ENCODE data around the gene SH3RF2.
A peak's percentile ranks its signal among the peaks of the same experiment; 100 is the strongest.

The SH3RF2 gene

DNA sequence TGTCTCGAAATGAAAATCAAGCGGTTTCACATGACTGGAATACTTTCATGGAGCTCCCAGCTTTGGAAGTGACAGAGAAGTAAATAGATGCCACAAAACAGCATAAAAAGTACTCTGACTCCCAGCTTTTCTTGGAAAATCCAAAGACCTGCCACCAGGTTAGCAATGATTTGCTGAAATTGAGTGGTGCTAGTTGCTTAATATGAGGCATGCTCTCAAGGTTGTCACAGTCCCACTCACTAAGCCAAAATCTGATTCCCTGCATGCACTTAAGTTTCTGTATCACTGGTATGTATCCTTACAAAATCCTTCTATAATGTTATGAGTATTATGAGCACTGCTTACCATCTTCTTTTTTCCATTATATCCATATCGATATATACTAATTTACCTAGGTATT lies 13.0 kb upstream of the SH3RF2 start:
- no peak for DNase-seq

DNA sequence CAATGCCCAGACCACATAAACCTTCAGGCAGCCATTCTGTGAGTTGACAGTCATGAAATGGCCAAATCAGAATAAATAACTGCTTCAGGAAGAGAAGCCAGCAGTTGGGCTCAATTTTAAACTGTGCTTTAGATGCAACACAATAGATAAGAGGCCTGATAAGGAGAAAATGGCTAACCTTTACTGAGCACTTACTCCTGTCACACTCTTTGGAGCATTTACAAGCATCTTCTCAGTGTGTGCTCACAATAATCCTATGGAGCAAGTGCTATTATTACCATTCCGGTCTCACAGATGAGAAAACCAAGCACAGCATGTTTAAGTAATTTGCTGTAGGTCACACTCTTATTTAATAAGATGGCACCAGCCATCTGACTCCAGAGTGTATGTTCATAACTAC lies 11.5 kb upstream of the SH3RF2 start:
- DNase-seq = no peak

DNA sequence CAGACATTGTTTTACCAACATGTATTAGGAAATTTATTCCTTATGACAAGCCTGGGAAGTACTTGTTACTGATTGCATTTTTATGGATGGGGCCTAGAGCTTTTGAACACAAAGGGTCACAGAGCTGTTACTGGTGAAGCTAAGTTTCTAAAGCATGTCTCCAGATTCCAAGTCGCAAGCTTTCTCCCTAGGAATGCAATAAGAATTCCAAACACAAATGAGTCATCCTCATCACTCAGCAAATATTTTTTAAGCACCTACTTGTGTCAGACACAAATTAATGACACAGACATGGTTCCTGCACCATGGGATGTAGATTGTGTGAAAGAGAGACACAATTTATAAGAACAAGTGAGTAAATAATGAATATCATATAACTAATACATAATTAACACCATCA lies 11.0 kb upstream of the SH3RF2 start:
- DNase-seq = no peak

DNA sequence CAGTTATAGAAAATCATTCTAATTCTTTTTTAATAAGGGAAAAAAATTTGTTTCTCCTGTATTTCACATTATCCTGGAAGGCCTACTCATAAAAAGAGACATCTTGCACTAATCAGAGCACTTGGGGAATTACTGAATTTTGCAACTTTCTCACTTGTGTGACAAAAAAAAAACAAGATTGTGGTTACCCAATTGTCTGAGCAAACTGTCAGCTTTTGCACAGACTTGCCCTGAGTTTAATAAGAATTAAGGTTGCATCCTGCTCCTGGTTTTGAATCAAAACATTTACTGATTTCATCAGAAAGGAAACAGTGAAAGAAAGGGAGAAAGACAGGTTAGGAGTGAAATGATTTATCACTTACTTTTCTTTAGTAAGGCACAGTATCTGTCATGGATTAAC lies 10.6 kb upstream of the SH3RF2 start:
- DNase-seq = peak in 1 of 5 donors; percentile 72

DNA sequence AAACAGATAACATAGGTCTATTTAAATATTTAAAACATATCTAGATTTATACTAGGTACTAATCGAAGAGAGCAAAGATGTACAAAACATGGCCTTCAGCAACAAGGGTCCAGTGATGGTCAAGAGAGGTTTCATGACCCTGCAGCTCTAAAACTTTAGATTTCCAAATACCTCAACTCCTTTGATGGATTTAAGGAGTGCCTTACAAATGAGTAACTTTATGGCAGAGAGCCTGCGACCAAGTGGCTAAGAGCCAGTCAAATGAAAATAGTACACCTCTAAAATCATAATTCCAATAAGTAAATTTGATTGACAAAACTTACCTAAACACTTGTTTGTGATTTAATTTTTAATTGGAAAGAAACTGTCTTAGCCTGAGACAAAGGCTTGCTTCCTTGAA lies 4.7 kb upstream of the SH3RF2 start:
- no peak for DNase-seq

DNA sequence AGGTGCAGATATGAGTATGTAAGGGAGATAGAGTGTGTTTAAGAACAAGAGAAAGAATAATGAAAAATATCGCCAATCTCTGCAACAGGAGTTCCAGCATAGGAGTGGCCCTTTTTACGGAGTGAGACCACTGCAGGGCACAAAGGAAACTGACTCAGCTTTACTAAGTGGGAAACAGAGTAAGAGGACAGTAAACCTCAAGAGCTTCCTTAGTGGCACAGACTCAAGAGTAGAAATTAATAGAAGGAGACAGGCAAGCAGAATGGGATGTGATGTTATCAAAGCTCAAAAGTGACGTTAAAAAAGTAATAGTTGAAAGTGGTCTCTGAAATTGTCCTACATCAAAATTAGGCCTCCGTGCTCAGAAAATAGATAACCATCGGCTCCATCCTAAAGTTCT lies 2.1 kb upstream of the SH3RF2 start:
- DNase-seq = no peak

DNA sequence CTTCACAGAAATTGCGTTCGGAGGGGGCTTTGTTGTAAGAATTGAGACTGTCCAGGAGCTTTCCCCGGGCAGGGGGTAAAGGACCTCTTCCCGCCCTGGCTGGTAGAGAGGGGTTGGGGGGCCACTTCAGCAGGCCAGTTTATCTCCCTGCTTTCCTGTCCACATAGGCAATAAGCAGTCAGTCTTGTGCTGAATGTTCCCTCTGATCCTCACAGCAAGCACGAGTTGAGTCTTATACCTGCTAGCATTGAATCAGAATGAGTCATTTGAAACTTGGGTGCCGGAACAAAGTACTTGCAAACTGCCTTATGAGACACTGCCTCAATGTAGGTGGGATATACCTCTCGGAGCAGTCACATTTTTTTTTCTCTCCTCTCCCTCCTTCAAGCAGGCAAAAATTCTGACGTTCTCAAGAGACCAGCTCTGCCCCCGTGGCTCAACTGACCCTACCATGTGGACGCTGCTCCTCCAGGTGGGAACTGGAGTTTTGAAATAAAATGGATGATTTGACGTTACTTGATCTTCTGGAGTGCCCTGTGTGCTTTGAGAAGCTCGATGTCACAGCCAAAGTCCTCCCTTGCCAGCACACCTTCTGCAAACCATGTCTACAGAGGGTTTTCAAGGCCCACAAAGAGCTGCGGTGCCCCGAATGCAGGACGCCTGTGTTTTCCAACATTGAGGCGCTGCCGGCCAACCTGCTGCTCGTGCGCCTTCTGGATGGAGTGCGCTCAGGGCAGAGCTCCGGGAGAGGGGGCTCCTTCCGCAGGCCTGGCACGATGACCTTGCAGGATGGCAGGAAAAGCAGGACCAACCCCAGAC lies 1.3 kb downstream of the SH3RF2 start:
- peak in 1 of 5 donors; percentile 82 for DNase-seq

DNA sequence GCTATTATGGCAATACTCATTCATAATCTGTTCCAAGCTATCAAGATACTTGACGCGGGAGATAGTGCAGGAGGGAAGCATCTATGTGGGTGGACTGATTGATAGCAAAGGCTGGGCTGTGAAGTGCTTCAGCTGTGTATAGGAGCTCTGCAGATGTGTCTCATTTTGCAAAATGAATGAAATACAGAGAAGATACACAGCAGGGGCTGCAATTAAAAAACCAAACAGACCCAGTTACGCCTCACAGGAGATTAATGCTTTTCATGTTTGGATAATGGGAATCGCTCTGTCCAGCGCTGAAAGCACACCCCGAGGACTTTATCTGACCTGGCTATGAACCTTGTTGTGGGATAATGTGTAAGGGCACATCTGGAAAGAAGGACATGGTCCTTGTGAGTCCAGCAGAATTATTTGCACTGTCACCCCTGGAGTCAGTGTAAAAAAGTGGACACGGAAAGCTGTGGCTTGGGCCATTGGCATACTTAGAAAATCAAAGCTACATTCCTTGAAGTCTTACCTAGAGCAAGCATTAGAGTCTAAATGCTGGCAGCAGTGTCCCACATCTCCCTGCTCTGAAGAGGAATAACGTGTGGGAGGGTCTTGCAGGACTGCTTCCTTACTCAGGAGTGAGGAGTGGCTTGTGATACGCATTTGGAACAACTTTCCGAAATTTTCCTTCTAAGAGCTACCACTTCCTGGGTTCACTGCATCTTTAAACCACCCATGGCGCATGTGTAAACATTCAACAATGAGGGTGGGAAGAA lies 2.6 kb downstream of the SH3RF2 start:
- DNase-seq = no peak

DNA sequence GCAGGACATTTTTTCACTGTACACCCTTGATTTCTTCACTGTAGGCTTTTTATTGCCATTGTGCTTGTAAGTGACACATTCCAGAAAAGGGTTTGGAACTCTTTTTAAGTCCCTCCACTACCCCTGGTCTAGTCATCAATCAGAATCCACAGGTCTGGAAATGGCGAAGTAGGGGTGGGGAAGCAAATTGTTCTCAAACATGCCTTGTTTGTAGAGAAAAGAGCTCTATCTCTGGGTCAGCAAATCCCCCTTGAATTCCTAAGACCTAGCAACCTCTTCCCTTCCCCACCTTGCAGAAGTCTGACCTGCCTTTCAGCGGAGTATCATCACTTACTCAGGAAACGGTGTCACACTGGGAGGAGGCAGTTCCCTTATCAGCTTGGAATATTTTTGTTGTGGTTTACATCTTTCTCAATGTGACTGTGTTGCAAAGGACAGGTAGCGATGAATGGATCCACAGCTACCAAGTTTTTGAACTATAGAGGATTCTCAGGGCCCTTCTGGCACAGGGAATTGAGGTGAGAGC lies 3.2 kb downstream of the SH3RF2 start:
- DNase-seq = no peak

DNA sequence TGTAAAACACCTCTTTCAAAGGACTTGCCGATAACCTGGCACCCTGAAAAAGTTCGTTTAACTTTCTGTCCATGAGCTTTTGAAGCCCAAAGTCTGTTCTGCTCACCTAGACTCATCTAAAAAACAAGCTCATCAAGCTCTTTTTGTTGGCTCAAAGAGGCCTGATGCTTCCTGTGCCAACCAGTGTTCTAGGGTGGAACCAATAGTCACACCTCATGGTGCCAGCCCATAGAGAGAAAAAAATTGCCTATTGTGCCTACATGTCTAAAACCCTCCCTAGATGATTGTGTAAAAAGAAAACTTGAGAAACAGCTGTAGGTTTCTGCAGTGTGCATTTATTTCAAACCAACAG lies 4.7 kb downstream of the SH3RF2 start:
- DNase-seq = peak in 1 of 5 donors; percentile 52

DNA sequence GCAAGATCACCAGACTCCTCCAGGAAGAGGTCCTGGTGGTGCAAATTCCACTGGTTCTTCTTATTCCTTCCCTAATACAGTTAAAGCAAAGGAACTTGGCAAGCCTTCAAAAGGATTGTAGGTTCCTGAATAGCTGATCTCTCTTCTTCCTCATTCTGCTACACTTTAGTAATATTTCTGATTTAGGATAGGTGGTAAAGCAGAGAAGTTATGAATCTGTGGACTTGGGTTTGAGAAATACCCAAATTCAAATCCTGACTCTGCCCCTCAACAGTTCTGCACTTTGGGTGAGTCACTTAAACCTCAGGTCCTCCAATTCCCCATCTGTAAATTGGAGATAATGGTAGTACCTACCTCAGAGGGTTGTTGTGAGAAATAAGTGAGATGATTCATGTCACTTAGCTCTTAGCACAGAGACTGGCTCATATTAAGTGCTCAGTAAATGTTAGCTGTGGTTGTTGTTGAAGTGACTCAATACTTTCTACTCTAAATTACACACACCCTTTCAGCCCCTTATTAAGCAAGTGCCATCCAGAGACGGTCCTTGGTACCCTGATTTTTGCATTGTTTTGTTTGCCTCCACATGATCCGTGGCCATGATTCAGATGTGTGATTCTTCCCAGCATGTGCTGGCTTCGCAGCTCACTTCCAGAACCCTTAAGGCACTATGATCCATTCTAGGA lies 5.2 kb downstream of the SH3RF2 start:
- peak in 1 of 5 donors; percentile 65 for DNase-seq

DNA sequence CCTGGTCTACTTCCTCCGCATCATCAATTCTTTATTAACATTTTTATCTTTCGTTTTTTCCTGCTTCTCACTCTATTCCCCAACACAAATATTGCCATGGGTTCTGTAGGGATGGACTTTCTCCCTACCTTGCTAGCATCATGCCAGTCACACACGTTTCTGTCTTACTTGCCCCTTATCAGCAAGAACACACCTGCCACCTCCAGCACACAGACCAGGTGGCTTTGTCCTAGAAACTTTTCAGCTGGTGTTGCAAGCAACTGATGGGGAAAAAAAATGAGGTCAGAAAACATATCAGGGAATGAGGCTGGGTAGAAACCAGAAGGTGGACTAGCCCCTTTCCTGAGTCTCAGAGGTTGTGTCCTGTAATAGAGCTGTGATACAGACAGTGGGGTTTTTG lies 5.8 kb downstream of the SH3RF2 start:
- DNase-seq = no peak

DNA sequence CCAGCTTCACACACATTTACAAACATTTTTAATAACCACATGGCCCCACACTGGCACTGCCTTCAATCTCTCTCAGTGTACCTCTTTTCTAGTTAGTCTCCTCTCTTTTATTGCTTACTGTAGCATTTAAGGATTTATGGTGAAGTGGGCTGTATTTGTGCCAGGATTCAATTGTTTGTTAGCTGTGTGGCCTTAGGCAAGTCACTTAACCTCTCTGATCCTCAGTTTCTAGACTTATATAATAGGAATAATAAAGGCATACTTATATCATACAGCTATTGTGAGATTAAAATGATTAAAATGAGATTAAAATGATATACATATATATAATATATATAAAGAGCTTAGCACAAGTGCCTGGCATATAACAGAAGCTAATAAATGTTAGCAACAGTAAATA lies 6.4 kb downstream of the SH3RF2 start:
- DNase-seq = no peak

DNA sequence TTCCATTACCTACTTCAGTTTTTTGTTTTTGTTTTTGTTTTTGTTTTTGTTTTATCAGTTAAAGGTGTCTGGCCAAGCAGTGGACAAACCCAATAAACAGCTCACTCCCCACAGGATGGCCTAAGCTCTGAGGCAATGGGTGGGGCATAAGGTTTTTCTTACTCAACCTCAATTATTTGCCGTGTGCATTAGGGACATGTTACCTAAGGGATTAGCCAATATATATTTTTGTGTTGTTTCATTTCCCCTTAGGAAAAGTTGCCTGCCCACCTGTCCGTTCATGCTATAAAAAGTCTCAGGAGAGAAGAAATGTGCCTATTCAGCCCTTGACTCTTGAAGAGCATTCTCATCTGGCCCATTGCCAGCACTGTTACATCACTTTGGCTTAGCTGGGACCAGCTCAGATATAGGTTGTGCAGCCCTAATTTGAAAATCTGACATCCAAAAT lies 7.3 kb downstream of the SH3RF2 start:
- no peak for DNase-seq

DNA sequence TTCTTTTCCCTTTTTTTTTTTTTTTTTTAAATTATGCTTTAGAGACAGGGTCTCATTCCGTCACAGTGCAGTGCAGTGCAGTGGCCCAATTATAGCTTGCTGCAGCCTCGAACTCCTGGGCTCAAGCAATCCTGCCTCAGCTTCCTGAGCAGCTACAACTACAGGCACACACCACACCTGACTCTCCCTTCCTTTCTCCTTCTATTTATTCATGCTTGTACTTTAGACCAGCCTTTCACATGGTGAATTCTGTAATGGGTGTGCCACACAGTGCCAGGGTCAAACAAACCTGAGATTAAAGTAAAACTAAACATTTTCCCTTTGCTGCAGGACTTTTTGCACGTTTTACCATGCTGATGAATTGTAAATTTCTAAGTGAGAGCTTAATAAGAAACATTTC lies 8.0 kb downstream of the SH3RF2 start:
- DNase-seq = no peak

DNA sequence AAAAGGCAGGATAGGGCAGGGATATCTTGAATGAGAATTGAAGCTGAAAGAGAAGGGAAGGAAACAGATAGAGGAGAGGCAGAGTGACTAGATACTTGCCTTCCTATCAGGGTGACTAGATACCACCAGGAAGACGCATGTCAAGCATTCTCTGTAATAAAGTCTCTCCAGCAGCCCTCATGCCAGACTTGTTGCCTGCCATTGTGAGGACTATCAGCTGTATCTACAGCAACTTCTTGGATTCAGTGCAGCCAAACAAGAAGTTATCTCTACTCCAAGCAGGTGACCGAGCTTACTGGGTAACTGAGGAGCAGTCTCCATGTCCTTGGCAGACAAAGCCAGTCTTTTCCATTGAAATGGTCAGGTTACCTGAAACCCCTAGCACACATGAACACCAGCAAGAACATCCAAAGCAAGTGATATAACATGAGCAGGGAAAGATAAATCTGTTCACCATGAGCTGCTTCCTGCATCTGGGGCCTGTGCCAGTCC lies 9.3 kb downstream of the SH3RF2 start:
- DNase-seq = no peak

DNA sequence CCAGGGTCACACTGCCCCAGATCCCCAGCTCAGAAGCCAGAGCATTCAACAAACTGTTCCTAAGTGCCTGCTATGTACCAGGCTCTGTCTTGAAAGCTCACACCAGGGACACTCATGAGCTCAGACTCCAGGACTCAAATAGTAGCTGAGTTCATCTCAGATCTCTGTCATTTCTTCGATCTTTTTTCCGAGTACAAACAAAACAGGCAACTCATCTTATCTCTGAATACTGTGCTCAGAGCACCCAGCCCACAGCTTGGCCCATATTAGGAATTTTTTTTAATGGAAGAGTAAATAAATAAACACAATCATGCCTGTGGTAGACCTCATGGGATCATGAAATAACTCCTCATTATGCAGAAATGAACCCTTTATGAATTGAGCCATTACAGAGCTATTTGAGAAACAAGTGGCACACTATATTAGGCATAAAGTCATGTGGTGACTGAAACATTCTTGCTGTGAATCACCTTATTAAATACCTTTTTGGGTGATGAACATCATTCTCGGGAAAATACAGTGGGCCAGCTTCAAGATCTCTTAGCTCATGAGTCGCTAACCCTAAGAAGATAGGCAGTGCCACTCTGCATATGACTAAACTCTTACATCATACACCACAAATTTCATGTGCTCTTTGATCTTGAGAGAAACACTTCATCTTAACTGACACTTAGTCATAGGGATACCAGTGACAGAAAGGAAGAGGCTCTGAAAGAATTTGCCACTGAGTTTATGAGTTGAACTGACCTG lies 9.9 kb downstream of the SH3RF2 start:
- peak in 1 of 5 donors; percentile 94 for DNase-seq

DNA sequence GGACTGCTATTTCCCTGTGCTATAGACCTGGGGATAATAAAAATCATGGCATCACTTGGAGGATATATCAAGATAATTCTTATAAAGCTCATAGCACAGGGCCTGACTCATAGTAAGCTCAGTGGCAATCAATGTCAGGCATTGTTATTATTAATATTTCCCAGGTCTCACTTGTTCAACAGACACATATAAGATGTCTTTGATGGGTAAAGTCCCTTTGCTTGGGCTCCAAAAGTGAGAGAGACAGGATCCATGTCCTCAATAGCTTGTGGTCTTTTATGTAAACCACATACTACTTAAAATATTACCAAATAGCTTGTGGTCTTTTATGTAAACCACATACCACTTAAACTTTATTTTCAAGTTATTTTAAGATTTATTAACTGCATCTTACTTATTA lies 11.2 kb downstream of the SH3RF2 start:
- DNase-seq = peak in 1 of 5 donors; percentile 49

DNA sequence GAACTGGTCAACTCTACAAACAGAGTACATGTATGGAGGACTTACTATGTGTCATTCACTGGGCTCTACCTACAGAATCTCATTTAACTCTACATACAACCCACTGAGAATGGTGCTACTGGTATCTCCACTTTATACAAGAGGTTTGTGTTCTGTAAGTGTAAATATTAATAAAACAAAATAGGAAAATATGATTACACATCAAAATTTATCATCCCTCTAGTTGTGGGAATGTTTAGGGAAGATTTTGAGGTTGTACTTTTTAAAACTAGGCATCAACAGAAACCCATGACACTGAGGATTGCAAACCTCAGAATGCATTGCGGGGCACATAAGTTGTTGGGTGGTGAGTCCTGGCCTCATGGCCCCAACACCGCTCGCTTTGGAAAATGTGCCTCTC lies 11.7 kb downstream of the SH3RF2 start:
- DNase-seq = no peak

DNA sequence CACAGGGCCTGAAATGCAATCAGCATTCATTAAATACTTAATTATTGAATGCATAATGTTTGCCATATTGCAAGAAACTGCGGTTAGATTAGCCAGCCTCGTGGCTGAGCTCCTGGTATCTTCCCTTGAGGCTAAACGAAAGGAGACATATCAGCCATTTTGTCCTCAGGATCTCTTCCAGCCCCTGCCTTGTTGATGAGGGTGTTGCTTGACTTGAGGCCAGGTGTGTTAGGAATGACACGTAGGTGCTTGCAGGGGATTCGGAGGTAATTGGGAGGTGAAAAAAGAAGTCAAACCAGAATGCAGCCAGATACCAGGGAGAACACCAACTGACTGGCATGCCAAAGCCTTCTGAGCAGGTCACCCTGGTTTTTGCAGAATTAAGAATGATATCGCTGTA lies 12.5 kb downstream of the SH3RF2 start:
- no peak for DNase-seq

DNA sequence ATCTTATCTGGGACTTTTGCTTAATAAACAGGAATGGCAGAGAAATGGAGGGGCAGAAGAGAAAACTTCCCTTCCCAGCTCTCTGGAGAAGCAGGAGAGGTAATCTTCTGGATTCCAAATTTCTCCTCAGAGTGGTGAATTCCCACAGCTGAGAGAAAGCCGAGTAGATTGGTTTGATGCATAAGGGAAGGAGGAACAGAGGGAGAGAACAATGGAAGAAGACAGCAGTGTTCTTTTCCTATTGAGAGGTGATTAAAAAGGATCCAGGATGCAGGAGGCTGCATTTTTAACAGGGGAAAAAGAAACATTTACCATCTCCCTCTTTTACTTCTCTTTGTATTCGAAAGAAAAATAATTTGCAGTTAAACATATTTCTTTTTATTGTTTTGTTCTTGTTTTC lies 13.1 kb downstream of the SH3RF2 start:
- DNase-seq = no peak

DNA sequence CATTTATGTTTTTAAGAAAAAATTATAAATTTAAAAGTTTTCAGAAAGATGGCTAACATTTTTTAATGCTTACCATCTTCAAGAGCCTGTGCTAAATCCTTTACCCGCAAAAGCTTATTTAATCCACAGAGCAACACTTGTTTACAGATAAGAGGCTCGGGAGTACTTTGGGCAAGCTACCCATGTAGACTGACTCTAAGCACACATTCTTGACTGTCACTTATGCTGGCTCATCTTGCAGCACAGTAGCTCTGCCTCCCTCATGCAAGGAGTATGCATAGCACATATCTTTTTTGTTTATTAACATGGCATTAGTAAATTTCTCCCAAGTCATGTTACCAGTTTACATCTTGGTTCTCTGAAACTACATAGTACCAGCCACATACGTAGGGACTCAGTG lies 14.7 kb downstream of the SH3RF2 start:
- no peak for DNase-seq

DNA sequence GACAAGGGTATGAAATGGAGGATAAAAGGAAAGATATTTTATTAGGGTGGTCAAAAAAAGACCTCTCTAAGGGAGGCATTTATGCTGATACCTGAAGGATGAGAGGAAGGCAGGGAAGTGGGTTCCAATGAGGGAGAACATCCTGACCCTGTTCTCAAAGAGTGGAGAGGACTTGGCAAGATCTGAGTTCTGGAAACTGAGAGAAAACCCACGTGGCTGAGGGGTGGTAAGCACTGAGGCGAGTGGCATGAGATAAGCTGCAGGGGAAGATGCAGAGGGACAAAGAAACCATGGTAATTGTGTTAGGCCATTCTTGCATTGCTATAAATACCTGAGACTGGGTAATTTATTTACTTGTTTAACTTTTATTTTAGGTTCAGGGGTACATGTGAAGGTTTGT lies 16.8 kb downstream of the SH3RF2 start:
- no peak for DNase-seq
